ENCODE results near the gene ATP11A.

ATP11A gene

DNA sequence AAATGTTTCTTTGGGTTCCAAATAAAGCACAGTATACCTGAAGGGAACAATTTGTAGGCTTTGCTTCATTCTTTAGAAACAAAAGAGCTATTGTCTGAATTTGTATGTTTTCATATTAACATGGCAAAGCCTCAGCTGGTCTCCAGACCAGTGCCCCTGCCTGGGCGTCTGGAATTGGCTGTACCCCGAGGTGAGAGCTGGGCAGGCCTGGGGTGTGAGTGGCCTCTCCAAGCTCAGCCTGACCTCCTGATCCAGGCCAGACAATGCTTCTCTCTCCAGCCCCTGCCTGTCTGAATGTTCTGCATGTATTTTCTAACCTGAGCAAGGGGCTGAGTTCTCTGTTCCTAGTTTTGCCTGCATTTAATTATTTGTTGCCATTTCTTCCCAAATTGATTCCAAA lies 212.8 kb downstream of the ATP11A start:
- DNase-seq (ENCODE audit: low read depth in 2 of 3, low spot score in 2 of 3): no peak

DNA sequence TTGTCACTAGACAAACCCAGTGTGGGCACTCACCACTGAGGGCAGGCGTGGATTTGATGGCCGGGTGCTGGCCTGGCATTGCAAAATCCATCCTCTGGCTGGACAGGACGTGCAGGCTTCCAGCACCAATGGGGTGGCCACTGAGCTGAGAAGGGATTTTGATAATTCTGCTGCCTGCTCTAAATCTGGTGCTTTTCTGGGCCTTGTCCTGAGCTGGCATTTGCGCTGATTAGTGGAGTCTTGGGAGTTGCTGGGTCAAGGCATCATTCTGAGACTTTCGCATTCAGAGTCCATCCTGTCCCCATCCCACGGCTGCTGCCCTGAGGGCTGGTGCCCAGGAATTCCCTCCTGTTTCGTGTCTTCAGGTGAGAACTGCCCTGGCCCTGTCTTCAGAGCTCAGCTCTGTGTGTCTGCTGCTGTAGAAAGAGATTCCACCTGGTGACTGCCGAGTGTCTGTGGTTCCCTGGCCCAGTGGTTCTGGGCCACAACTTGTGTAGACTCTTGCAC lies 213.3 kb downstream of the ATP11A start:
- DNase-seq (ENCODE audit: low read depth in 2 of 3, low spot score in 2 of 3): no peak

- DNase-seq (ENCODE audit: low read depth in 2 of 3, low spot score in 2 of 3): no peak
These were observed 213.9 kb downstream of the ATP11A start for GRCh38 chr13:112903606-112904195.

DNA sequence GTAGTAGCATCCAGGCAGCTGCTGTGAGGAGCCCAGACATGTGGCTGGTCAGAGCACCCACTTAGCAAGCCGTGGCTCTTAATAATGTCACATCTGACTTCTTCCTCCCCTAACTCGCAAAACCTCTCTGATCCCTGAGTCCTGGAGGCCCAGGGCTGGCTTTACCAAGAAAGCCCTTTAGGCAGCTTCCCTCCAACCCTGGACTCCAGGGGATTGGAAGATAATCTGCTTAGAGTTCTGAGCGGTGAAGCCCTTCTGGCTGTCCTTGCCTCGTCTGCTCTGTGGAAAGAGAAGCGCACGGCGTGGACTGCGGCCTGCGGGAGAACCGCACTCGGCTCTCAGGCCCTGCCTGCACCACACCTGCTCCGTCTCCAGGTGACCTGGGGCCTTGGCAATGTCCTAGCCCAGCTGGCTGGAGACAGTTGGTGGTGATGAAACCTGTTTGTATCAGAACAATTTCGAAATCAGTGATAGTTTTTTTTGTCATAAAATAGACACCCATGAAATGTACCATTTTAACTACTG lies 214.7 kb downstream of the ATP11A start:
- DNase-seq (ENCODE audit: low read depth in 2 of 3, low spot score in 2 of 3): no peak

GRCh38 chr13:112905086-112905485 lies 215.2 kb downstream of the ATP11A start:
- no peak for DNase-seq (ENCODE audit: low read depth in 2 of 3, low spot score in 2 of 3)

DNA sequence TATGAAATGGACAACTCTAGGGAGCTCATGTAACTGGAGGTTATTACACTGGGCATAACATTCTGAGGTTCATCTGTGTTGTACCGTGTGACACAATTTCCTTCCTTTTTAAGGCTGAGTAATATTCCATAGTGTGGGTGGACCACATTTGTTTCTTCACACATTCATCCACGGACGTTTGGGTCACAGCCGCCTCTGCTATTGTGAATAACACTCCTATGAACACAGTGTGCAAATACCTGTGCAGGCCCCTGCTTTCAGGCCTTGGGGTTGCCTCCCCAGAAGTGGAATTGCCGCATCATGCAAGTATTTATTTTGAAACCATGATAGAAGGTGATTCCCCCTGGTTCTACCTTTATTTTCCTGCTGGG lies 215.8 kb downstream of the ATP11A start:
- DNase-seq (ENCODE audit: low read depth in 2 of 3, low spot score in 2 of 3): no peak

DNA sequence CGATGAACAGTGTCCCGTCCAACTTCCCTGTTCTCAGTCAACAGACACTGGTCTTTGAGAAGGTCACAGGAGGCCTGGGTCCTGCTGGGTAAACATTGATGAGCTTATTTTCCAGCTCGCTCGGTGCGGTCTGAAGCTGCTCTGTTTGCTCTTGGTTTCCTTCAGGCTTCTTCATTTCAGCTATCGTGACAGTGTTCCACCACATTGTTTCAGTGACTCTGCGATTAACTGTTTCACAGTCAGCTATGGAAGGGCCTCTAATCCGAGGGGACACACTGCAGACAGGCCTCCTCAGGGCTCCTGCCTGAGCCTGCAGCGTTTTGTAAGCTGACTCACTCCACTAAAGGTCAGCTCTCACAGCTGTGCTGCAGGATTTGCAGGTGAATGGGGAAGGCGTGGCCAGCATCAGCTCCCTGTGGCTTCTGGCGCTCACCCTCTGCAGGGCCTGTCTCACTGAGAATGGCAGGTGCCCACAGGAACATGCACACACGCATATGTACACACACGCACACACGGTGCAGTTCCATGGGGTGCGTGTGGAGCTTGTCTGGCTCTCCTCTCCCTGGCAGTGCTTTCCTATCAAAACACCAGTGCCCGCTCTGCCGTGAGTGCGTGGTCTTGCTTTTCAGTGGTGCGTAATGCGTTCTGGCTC lies 216.3 kb downstream of the ATP11A start:
- no peak for DNase-seq (ENCODE audit: low read depth in 2 of 3, low spot score in 2 of 3)

DNA sequence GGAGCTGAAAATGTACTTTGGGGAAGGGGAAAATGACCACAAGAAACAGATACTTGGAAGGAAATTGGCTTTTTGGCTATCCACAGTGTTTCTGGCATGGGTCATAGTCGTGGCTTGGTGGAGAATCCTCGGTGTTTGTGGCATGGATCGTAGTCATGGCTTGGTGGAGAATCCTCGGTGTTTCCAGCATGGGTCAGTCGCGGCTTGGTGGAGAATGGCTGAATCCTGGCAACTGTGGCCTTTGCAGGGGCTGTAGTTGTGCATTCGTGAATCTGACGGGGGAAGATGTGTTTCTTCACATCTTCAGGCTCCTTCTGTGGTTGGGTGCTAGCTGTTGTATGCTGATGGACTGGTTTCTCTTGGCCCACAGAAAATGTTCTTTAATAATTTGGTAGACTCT lies 217.4 kb downstream of the ATP11A start:
- no peak for DNase-seq (ENCODE audit: low read depth in 2 of 3, low spot score in 2 of 3)

DNA sequence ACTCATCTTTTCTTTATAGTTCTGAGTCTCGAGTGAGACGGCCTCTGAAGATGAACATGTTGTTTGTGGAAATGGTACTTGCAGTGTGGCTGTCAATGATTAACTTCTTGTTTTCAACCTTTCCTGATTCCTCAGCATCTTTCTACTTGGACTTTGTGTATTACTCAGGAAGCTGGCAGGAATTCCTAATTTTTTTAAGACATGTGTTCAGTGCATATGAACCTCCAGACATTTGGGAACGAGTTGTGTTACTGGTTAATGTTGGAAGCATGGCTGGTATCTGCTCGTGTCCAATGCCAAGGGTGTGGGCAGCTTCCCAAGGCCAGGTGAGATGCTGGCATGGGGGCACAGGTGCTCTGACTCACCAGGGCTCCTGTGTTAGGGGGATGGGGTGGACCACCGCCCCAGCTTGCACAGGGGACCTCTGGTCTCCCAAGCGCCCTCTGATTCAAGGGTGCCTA lies 218.1 kb downstream of the ATP11A start:
- DNase-seq (ENCODE audit: low read depth in 2 of 3, low spot score in 2 of 3): no peak

GRCh38 chr13:112908342-112908741 lies 218.5 kb downstream of the ATP11A start:
- DNase-seq (ENCODE audit: low read depth in 2 of 3, low spot score in 2 of 3): no peak

DNA sequence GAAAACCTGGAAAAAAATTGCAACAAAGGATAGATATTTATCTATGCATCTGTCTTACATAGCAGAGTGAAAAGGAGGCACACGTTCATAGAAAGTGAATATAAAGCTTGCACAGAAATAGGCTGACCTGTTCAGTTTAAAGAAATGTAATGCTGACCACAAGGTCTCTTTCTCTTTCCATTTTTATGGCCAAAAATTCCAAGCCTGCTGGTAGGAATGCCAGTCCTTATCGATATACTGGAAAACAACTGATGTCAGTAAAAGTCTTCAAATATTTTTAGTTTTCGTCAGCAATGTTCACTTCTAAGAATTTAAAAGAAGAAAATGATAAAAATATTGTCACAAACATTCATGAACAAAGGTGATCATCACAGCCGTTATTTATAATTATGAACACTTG lies 220.2 kb downstream of the ATP11A start:
- no peak for DNase-seq (ENCODE audit: low read depth in 2 of 3, low spot score in 2 of 3)

GRCh38 chr13:112910616-112911280 lies 220.9 kb downstream of the ATP11A start:
- DNase-seq (ENCODE audit: low read depth in 2 of 3, low spot score in 2 of 3): no peak

- DNase-seq (ENCODE audit: low read depth in 2 of 3, low spot score in 2 of 3): no peak
These were observed 221.5 kb downstream of the ATP11A start for GRCh38 chr13:112911285-112911701.

DNA sequence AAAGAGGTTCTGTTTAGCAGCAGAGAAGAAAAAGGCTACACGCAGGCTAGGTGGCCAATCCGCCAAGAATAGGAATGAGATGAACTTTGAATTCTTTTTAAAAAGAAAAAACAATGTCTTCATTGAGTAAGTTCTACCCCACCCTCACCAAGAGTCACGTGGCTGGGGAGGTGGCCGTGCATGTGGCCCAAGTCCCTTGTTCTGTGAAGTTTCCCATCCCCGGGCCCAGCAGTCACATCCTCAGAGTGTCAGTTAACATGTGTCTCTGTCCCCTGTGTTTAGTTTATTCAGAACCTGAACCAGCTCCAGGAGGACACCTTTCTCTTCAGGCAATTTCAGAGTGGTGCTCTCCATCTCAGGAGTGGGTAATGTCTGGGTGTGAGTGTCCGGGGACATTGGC lies 222.0 kb downstream of the ATP11A start:
- no peak for DNase-seq (ENCODE audit: low read depth in 2 of 3, low spot score in 2 of 3)

GRCh38 chr13:112912726-112913440 lies 223.0 kb downstream of the ATP11A start:
- DNase-seq (ENCODE audit: low read depth in 2 of 3, low spot score in 2 of 3): no peak

DNA sequence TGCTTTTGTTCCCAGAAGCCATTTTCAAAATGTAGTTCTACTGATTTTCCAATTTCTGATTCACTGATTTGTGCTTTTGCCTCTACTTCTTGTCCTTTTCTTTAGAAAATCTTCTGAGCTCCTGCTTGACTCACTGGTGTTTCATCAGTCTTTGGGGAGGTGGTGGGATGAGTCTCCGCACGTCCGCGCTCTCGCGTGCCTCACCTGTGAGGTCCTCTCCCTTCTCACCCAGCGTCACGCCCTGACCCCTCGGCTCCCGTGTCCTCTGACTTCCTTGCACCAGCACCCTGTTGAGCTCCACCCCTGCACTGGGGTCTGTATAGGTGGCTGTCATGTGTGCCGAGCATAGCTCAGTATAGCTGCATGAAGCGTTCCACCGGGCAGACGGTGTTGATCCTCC lies 226.5 kb downstream of the ATP11A start:
- DNase-seq (ENCODE audit: low read depth in 2 of 3, low spot score in 2 of 3): no peak

DNA sequence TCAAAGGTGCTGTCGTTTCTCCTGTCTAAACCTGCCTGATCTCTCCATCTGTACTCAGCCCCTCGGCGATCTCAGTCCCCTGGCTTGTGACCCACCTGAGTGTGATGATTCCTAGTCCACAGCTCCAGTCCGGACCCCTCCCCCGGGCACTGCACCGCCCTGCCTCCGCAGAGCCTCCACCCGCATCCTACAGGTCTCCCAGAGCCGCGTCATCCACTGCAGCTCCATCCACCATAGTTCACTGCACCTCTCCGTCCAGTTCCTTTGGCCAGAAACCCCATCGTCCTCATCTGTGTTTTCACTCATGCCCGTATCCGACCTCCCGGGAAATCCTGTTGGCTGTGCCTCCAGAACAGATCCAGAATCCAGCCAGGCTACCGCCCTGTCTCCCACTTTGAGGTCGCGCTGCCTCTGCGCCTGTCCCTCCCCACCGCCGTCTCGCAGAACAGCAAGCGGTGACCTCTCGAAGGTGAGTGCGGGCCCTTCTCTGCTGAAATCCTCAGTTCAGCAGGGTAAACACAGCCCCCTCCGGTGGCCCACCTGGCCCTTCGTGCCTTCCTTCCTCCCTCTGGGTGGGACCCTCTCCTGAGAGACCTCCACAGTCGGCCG lies 227.3 kb downstream of the ATP11A start:
- no peak for DNase-seq (ENCODE audit: low read depth in 2 of 3, low spot score in 2 of 3)

- DNase-seq (ENCODE audit: low read depth in 2 of 3, low spot score in 2 of 3): no peak
These were observed 227.9 kb downstream of the ATP11A start for GRCh38 chr13:112917737-112918136.

- DNase-seq (ENCODE audit: low read depth in 2 of 3, low spot score in 2 of 3): no peak
These were observed 228.4 kb downstream of the ATP11A start for GRCh38 chr13:112918266-112918665.

DNA sequence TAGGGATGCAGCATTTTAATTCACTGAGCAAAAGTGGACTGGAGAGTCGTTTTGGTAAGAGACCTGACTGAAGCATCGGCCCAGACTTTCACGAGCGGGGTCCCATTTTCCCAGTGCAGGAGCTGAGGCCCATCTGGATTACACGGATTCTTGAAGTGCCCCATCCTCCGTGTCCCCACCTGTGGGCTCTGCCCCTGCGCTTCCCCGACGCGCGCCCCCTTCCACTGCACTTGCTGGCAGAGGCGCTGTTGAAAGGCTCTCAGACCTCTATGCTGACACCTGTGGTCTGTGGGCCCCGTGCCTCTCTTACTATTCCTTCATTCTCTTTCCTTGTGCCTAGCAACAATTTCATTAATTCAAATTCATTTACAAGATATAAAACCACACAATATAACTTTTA lies 228.9 kb downstream of the ATP11A start:
- DNase-seq (ENCODE audit: low read depth in 2 of 3, low spot score in 2 of 3): no peak

- no peak for DNase-seq (ENCODE audit: low read depth in 2 of 3, low spot score in 2 of 3)
These were observed 234.1 kb downstream of the ATP11A start for GRCh38 chr13:112923962-112924361.

Data from activated CD8-positive, alpha-beta memory T cell treated with anti-CD3 and anti-CD28 coated beads for 48 hours (primary cell).